Thyroid gland (tissue), 4 donors: Measurements from ENCODE around the gene TNN. TPM values are rescaled to one million over a fixed set of nuclear protein-coding genes. Genes with fewer than 3 reads are reported as not detected.

Experiments
- small RNA-seq: library from RNA; depleted of rRNA; stranded (forward); fragments of <200 nt; gene quantifications from one replicate; pipeline ENCODE3, GENCODE V24; 2016
- total RNA-seq, 4 donors: library from RNA; depleted of rRNA; stranded (reverse); fragments of >200 nt; gene quantifications; one replicate each; pipeline ENCODE4 v1.2.3, GENCODE V29; 2016

Gene TNN
- total RNA-seq, 4 donors from 2014 or later: 0.27 to 1.3 (median 0.44) TPM

Small RNA genes within 50 kb of the gene (small RNA-seq; reads per million reads assigned to genes)
- not detected for gene RF00019

Other genes with a start within 250 kb of the TNN start
- gene CACYBP, start 67.9 kb upstream of the TNN start, total RNA-seq: 10 to 100 TPM; 38.4 to 84.8 (median 64.3) TPM
- 10 to 100 TPM; 30.6 to 43.8 (median 38.4) TPM for gene MRPS14, start 44.4 kb upstream of the TNN start, total RNA-seq
- gene KIAA0040, start 124.9 kb downstream of the TNN start, total RNA-seq: 10 to 100 TPM; 15.5 to 28.4 (median 16.8) TPM